ENCODE results near the gene HPCAL1. TPM values are rescaled to one million over a fixed set of nuclear protein-coding genes. Genes with fewer than 3 reads are reported as not detected.

Gene HPCAL1
- total RNA-seq, 2 donors from 2014 or later = 41.0 to 66.3 TPM

- no peaks in the 10 kb centered on the region for H3K9me3 ChIP-seq
- H3K27ac ChIP-seq = peak overlapping the region; percentile 89 to 93 (median 89)
- H3K27me3 ChIP-seq = no peaks in the 10 kb centered on the region
- intact Hi-C loops (cut with DNase I) = no loop called here
- ATAC-seq (peak; percentile 91), DNase-seq (peak; percentile 90 to 96 (median 94))
- TF ChIP-seq CTCF (IDR thresholded peaks at IDR 0.05) (no peak), POLR2A (IDR thresholded peaks at IDR 0.05) (peak in 1 of 3 donors; percentile 14)
- 26 to 29% methylated on average over 10 to 11 of the region's 11 CpGs for WGBS, 2 donors
- H3K36me3 ChIP-seq (replicated peaks in 1 of 2; ENCODE audit: insufficient read depth in 1 of 2, low read depth in 2 of 2) = no peaks in the 10 kb centered on the region
- H3K4me1 ChIP-seq = peaks cover 69% of the 10 kb centered on the region
- no peak overlapping the region for H3K4me3 ChIP-seq
These were observed 105.3 kb downstream of the HPCAL1 start for GRCh38 chr2:10407841-10408648.

GRCh38 chr2:10408649-10409579 lies 106.2 kb downstream of the HPCAL1 start:
- DNase-seq (peak; percentile 89 to 93 (median 92)), ATAC-seq (peak; percentile 78)
- H3K9me3 ChIP-seq = no peaks in the 10 kb centered on the region
- intact Hi-C loops (cut with DNase I) = no loop called here
- peak overlapping the region; percentile 89 to 93 (median 89) for H3K27ac ChIP-seq
- no peaks in the 10 kb centered on the region for H3K27me3 ChIP-seq
- H3K36me3 ChIP-seq (replicated peaks in 1 of 2; ENCODE audit: insufficient read depth in 1 of 2, low read depth in 2 of 2) = no peaks in the 10 kb centered on the region
- H3K4me3 ChIP-seq = no peak overlapping the region
- peaks cover 78% of the 10 kb centered on the region for H3K4me1 ChIP-seq
- 11 to 17% methylated on average over 24 of the region's 24 CpGs for WGBS, 2 donors
- TF ChIP-seq POLR2A (IDR thresholded peaks at IDR 0.05) = peak in 1 of 3 donors; percentile 6
- TF ChIP-seq CTCF (IDR thresholded peaks at IDR 0.05) = peak; percentile 90 to 97 (median 94)

GRCh38 chr2:10410001-10410822 lies 107.5 kb downstream of the HPCAL1 start:
- DNase-seq = peak in 1 of 4 donors; percentile 40
- Histone ChIP-seq H3K27me3 (no peaks in the 10 kb centered on the region), H3K4me1 (peaks cover 86% of the 10 kb centered on the region), H3K4me3 (no peak overlapping the region), H3K9me3 (no peaks in the 10 kb centered on the region), H3K36me3 (replicated peaks in 1 of 2; ENCODE audit: insufficient read depth in 1 of 2, low read depth in 2 of 2) (no peaks in the 10 kb centered on the region), H3K27ac (peak overlapping the region in 1 of 4 donors; percentile 19)
- no peak for ATAC-seq
- intact Hi-C loops (cut with DNase I) = no loop called here
- 68 to 83% methylated on average over 14 of the region's 14 CpGs for WGBS, 2 donors
- TF ChIP-seq POLR2A (IDR thresholded peaks at IDR 0.05) = no peak
- no peak for TF ChIP-seq CTCF (IDR thresholded peaks at IDR 0.05)

GRCh38 chr2:10410823-10411437 lies 108.2 kb downstream of the HPCAL1 start:
- intact Hi-C loops (cut with DNase I) = no loop called here
- TF ChIP-seq CTCF (IDR thresholded peaks at IDR 0.05) (no peak), POLR2A (IDR thresholded peaks at IDR 0.05) (no peak)
- peak in 1 of 4 donors; percentile 45 for DNase-seq
- no peak overlapping the region for H3K4me3 ChIP-seq
- no peaks in the 10 kb centered on the region for H3K27me3 ChIP-seq
- peaks cover 86% of the 10 kb centered on the region for H3K4me1 ChIP-seq
- no peaks in the 10 kb centered on the region for H3K9me3 ChIP-seq
- WGBS, 2 donors = 70 to 78% methylated on average over 10 to 13 of the region's 13 CpGs
- H3K36me3 ChIP-seq (replicated peaks in 1 of 2; ENCODE audit: insufficient read depth in 1 of 2, low read depth in 2 of 2) = no peaks in the 10 kb centered on the region
- H3K27ac ChIP-seq = peak overlapping the region in 1 of 4 donors; percentile 19
- ATAC-seq = no peak

Measured in body of pancreas (tissue), 4 donors.